ENCODE data around the gene SURF4. TPM values are rescaled to one million over a fixed set of nuclear protein-coding genes. Genes with fewer than 3 reads are reported as not detected.

SURF4 gene
- total RNA-seq, 4 donors from 2014 or later, result 84.2 to 114 (median 100) TPM

GRCh38 chr9:133351526-133351907 lies 24.3 kb downstream of the SURF4 start:
- WGBS, 2 donors, result 80 to 86% methylated on average over 3 of the region's 3 CpGs
- no peak for TF ChIP-seq CTCF (IDR thresholded peaks at IDR 0.05)
- no peak for TF ChIP-seq POLR2A (IDR thresholded peaks at IDR 0.05)
- DNase-seq (ENCODE audit: low spot score in 2 of 2), result no peak
- intact Hi-C loops (cut with DNase I; ENCODE audit: low total_unique reads), result no loop called here
- H3K4me3 ChIP-seq (ENCODE audit: low read depth, poor library complexity, severe bottlenecking), result no peak overlapping the region

- TF ChIP-seq POLR2A (IDR thresholded peaks at IDR 0.05) (no peak), CTCF (IDR thresholded peaks at IDR 0.05) (no peak)
- WGBS, 2 donors, result 73 to 76% methylated on average over 15 of the region's 15 CpGs
- H3K4me3 ChIP-seq (ENCODE audit: low read depth, poor library complexity, severe bottlenecking), result no peak overlapping the region
- intact Hi-C loops (cut with DNase I; ENCODE audit: low total_unique reads), result no loop called here
- no peak for DNase-seq (ENCODE audit: low spot score in 2 of 2)
Measured at GRCh38 chr9:133349965-133350616, 25.8 kb downstream of the SURF4 start.

DNA sequence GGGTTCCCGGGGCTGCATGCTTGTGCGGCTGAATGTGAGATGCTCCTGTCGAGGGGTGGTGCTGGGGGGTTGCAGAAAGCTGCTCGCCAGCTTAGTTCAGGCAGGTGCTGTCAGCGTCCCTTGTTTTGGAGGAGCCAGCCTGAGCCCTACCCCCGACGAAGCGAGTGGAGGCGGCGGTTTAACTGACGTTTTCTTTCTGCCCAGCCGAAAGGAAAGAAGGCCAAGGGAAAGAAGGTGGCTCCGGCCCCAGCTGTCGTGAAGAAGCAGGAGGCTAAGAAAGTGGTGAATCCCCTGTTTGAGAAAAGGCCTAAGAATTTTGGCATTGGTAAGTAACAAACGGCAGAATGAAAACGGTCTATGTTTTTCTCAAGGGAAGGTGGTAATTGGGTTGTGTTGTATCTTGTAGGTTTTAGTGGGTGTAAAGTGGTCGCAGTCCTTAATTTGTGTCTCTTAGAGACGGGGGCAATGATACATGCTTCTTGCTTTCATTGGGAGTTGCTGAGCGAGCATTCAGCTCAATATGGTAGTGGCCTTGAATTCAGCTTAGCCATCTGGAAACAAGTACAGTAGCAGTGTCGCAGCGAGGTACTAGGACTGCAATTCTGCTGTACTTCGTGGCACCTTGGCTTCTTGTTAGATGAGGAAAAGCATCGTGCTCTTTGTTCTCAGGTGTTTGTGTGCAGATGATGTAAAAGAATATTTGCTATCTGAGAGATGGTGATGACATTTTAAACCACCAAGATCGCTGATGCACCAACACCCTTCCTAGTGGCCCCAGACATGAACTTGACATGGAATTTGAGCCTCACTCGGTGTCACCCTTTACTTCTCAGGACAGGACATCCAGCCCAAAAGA lies 26.9 kb downstream of the SURF4 start:
- WGBS, 2 donors, result 15% methylated on average over 25 of the region's 25 CpGs
- DNase-seq (ENCODE audit: low spot score in 2 of 2), result no peak
- H3K4me3 ChIP-seq (ENCODE audit: low read depth, poor library complexity, severe bottlenecking), result peak overlapping the region; percentile 100
- intact Hi-C loops (cut with DNase I; ENCODE audit: low total_unique reads), result no loop called here
- TF ChIP-seq CTCF (IDR thresholded peaks at IDR 0.05) (no peak), POLR2A (IDR thresholded peaks at IDR 0.05) (no peak)

DNA sequence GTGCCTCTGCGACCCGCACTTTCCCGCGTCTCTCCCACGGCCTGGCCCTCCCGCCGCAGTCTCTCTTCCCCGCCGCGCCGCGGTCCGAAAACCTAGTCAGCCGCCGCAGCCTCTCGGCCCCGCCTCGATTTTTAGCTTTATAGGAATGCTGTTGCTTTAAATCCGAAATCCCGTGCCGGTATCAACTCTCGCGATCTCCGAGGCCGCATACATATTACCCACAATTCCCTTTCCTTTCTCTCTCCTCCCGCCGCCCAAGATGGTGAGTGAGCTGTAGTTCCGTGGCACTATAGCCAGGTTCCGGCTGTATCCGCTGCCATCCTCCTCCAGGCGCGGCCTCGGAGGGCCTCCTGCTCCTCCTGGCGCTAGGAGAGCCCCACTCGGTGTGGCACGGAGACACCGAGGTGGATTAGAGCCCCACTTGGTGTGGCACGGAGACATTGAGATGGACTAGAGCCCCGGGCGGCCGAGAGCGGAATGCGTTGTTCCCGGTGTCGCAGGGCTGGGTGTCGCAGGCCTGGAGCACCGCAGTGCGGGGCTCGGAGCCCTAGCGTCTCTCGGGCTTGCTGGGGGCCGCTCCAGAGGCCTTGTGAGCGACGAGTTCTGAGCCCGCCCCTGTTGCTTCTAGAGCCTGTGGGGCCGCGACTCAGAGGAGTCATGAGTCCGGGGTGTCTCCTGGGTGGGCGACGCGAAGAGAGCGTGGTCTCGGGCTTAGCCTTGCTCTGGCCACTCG lies 27.7 kb downstream of the SURF4 start, which contains the start of the genes MED22 and RPL7A:
Gene MED22, minus strand, starts transcription at position 147 of the 733 bp plus-strand sequence. CDS start 1,469 bp downstream, outside the sequence.
Gene RPL7A, plus strand, starts transcription at position 234 of the 733 bp plus-strand sequence. Its CDS starts 26 bp downstream, at position 260.
- H3K4me3 ChIP-seq (ENCODE audit: low read depth, poor library complexity, severe bottlenecking), result peak within 1 kb of the TSS; percentile 100
- TF ChIP-seq POLR2A (IDR thresholded peaks at IDR 0.05), result no peak
- TF ChIP-seq CTCF (IDR thresholded peaks at IDR 0.05), result no peak
- peak; percentile 95 to 98 for DNase-seq (ENCODE audit: low spot score in 2 of 2)
- 0% methylated on average over 42 to 55 of the region's 64 CpGs for WGBS, 2 donors
- intact Hi-C loops (cut with DNase I; ENCODE audit: low total_unique reads), result no loop called here

GRCh38 chr9:133347515-133347984 lies 28.3 kb downstream of the SURF4 start:
- WGBS, 2 donors, result 0% methylated on average over 30 to 35 of the region's 41 CpGs
- DNase-seq (ENCODE audit: low spot score in 2 of 2), result peak in 1 of 2 donors; percentile 90
- TF ChIP-seq POLR2A (IDR thresholded peaks at IDR 0.05) (no peak), CTCF (IDR thresholded peaks at IDR 0.05) (no peak)
- intact Hi-C loops (cut with DNase I; ENCODE audit: low total_unique reads), result no loop called here
- peak overlapping the region; percentile 100 for H3K4me3 ChIP-seq (ENCODE audit: low read depth, poor library complexity, severe bottlenecking)
